LoVo (cell line): ENCODE measurements around the gene AP1G2.
"Not testable (repeated sequence)": the region's sequence is repeated elsewhere in the genome, so short reads cannot be mapped to it uniquely, and the experiment has no call there.

Experiments used
- DNase-seq: peaks from one replicate; pipeline ENCODE4 v3.0.0-alpha.2; 2016; ENCODE audit warnings: low spot score

Gene AP1G2

DNA sequence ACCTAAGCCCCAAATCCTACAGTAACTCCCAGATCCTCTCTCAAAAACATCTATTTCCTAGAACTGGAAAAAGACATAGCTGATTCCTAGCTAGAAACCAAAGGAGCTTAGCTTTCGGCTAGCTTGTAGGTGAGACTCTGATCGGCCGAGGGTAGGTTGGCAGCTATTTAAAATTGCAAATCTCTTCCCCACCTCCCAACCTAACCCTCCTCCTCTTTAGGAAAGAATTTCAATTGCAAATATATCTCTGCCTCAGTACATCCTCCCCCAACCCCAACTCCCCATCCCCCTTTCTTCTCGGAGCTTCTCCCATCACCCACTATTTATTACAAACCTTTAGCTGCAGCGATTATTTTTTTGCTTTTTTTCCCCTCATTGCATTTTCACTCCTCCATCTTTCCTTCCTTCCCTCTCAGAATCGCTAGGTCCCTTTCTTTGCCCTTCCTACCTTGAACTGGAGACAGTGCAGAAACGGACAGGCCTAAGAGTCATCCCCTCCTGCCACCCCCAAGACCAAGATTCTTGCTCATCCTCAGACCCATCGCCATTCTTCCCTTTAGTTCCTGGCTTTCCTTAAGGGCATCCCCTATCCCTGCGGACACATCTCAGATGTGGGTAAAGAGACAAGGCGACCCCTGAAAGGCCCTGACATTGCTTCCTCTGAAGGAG, 29.4 kb downstream of the AP1G2 start:
- no peak for DNase-seq

DNA sequence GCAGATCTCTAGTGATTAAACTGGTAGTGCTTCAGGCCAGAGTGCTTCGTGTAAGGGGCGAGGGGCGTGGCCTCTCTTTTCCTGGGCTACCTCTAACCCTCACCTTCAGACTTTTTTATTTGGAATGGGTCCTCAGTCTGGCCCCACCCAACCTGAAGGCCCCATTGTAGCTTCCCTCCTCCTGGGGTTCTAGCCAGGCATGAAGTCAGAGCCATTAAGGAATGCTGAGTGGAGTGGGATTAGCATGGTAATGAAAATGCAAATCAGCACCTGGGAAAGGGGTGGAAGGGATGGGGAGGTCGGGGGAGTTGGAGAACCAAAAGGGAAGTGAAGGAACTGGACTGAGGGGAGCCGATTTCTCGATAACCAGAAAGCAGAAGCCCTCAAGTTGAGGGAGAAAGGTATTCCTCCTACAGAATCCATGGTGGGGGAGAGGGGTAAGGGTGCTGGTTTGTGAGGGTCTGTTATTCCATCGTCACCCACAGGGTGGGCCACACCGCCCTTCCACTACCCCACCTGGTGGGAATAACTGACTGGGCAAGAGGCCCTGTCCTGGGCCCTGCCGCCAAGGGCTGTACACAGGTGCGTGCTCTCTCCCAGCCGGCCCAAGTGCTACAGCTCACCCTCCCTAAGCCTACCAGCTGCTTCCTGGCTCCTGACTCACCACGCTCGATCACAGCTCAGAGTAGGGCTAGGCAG, 30.1 kb downstream of the AP1G2 start:
- DNase-seq, result no peak

DNA sequence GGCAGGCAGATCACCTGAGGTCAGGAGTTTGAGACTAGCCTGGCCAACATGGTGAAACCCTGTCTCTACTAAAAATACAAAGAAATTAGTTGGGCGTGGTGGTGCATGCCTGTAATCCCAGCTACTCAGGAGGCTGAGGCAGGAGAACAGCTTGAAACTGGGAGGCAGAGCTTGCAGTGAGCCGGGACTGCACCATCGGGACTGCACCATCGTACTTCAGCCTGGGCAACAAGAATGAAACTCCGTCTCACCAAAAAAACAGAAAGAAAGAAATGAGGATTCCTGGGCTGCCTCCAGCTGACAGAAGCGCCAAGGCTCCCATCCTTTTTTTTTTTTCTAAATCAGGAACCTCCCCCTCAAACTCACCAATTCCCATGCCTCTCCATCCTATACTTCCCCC, 30.7 kb downstream of the AP1G2 start:
- DNase-seq, result not testable (repeated sequence)

DNA sequence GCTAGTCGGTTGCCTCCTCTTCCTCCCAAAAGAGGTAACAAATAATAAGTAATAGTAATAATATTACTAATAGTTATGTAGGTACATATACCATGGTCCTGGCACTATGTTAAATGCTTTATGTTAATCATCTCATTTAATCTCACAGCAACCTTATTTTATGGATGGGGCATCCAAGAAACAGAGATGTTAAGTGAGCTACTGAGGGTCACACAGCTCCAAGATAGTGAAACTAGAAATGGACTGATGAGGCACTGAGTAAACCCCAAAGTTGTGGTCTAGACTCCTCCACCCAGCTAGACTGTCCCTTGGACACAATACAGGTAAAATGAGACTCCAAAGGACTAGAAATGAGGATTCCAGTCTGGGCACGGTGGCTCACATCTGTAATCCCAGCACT, 31.1 kb downstream of the AP1G2 start:
- DNase-seq, result no peak

DNA sequence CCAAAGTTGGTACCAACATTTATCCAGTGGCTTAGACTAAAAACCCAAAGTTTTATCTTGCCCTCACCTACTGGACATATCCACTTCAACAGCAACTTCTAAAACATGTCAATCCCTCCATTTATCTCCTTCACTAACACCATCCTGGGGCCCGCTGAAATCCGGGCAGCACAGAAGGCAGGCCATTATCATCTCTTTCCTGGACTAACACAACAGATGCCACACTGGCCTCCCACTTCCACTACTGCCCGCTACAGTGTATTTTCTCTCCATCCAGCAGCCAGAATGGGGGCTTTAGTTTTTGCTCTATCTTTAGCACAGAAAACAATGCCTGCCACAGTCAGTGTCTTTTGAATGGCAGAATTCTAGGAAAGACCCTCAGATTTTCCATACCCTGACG, 31.6 kb downstream of the AP1G2 start:
- no peak for DNase-seq

DNA sequence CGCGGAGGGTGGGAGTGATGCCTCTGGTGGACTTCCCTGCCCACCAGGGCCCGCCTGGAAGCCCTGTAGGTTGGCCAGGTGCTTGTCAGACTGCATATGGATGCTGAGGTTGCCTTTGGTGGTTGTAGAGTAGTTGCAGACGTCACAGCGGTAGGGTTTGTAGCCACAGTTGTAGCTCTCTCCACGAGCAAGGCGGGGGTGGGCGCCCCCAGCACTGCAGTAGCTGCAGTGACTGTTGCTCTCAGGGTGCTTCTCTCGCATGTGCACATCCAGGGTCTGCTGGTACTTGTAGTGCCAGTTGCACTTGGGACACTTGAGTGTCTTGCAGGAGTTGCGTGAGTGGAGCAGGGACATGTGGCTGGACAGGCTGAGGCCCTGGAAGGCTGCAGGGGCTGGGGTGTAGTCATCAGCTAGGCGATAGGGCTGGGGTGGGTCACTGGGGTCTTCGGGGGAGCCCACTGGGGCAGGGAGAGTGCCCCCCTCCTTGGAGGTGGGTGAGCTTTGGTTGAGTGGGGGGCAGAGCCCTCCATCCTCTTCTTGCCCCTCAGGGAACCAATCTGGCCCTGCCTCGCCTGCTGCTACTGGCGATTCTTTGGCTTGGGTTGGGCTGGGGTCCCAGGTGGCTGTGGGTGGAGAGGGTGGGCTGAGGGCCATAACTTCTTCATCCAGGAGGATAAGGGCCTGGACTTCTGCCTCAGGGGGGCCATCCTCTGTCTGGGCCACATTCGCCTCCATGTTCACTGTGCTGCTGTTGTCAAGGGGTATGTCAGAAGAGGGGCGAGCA, 33.7 kb downstream of the AP1G2 start:
- no peak for DNase-seq

DNA sequence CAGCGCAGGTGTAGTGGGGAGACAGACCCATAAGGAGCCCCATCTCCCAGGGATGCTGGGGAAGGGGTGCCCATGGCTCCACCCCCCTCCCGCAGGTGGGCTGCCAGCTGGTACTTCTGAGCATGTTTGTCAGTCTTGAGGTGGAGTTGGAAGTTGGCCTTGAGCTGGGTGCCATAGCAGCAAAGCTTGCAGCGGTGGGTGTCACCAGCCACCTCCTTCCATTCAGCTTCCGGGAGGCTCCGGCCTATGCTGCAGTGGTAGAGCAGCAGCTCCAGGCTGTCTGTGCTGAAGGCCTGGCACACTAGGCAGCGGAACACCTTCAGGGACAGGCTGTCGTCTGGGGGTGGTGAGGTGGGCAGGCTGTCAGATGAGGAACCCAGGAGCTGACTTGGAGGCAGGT, 34.9 kb downstream of the AP1G2 start:
- no peak for DNase-seq

DNA sequence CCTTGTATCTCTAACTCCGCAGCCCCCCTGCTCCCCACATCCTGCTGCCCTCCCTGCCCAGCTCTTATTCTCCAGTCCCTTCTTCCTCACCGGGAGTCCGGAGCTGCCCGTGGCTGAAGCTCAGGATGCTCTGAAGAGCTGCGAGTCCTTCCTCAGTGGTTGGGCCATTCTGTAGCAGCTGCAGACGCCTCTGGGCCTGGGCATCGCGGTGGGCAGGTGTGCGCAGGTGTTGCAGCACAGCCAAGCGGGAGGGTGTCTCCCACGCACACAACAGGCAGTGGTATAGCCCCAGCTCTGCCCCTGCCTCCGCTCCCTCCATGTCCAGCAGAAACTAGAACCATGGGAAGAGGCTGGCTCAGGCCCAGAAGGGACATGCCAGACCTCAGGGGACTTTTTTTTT, 36.2 kb downstream of the AP1G2 start:
- no peak for DNase-seq

DNA sequence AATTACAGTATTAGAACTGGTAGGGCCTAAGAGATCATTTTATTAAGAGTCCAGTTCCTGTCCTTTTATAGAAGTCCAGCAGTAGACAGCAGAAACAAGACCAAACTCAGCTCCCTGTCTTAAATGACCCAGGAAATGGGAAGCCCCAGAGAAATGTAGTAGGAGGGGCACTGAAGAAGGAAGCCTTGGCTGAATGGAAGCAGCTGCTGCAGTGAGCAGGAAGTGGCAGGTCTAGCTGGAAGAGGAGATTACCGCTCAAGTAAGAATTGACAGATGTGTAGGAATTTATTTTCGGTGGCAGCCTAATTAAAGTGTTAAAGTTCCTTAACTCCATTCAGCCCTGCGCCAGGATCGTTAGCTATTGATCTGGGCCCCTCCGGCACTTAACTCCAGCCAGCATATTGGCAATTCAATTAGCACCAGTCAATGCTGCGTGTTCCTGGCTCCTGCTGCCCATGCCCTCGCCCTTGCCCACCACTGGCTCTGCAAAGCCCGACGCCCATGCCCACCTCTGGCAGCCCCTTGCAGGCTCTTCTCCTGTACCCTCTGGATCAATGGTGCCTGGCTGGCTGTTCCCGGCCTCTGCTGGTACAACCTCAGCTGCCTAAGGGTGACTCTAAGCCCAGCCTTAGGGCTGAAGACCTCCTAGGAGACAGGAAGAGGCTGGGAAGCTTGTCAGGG, 37.1 kb downstream of the AP1G2 start:
- DNase-seq, result no peak

DNA sequence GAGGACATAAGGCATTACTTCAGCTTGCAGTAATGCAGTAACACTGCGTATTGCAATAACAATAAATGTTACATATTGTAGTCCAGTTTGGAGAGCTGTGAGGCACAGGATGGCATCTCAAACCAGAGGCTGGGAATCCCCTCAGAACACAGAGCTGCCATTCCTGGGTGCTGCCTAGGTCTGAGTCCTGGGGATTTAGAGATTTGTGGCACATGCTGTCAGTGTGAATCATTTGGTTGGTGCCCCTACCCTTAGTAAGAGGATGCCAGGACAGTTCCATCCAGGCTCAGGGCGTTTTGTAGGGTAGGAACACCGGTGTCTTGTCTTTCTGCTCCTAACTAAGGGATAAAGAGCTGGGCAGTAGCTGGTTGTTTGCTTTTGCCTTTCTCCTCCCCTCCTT, 38.6 kb downstream of the AP1G2 start:
- DNase-seq, result no peak

DNA sequence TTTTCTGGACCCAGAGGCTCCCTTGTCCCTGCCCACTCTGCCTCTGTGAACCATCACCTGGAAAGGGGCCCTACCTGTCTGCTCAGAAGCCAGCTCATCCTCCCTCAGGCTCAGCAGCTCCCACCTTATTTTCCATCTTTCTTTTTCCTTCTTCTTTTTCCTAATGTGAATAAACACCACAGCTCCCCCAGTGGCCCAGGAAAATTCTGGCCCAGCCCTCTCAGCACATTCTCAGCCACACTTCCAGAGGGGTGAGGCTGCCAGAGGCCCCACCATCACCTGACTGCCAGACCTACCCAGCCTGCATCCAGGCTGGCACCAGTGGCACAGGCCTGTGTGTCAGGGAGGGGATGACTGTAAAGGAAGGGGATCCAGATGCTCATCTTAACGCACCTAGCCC, 39.0 kb downstream of the AP1G2 start:
- no peak for DNase-seq

DNA sequence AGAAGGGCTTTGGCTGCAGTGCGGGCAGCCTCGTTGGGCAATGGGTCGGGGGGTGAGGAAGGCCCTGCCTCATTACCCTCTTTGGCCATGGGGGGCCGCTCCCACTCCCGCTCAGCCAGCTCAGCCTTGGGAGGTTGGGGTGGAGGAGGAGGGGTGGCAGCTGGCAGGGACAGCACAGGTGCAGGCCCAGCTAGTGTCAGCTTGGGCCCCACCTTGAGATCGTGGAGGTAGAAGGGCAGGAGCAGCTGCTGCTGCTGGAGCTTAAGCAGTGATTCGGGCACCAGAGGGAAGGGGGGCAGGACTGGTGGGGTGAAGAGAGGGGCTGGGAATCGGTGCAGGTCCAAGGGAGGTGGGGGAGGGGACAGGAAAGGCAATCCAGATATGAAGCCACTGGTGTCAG, 42.0 kb downstream of the AP1G2 start:
- DNase-seq, result no peak

DNA sequence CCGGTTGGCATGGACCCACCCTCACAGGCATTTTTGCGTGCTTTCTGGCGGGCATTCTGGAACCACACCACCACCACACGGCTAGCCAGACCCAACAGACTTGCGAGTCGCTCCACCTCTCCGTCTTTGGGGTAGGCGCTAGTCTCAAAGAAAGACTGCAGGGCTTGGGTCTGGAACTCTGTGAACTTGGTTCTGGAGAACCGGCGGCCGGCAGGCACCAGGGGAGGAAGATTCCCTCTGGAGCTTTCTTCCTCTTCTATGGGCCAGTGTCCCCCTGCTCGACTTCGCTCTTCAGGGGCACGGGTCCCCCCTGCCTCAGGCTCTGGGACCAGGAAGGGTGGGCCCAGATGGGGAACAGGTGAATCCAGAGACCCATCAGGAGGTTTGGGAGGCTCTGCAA, 42.6 kb downstream of the AP1G2 start:
- no peak for DNase-seq

DNA sequence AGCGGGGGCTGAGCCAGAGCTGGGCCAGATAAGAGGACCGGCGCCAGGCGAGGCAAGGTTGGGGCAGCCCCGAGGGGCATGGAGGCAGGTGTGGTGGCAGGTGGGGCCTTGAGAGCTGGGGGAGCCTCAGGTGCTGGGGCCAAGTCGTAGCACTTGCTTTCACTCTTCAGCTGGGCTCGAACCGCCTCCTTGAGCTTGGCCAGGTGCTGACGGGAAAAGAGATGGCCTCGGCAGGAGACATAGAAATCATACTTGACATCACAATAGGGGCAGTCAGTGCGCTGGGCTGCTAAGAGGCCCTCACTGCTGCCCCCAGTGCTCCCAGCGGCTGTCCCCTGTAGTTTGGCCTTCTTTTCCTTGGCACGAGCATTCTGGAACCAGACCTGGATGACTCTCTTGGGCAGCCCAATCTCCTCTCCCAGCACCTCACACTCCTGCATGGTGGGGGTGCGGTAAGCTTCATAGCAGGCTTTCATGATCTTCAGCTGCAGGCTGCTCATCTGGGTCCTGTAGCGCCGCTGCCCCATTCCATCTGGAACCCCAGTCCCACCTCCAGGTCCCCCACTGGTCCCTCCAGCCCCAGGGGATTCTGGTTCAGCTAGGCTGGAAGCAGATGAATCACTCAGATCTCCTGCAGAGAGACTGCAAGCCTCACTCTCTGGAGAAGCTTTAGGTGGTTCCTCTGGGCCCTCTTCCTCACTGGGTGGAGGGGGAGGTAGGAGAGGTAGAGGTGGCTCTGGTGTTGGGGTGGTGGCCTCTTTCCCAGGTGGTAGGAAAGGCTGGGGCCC, 44.2 kb downstream of the AP1G2 start:
- no peak for DNase-seq

DNA sequence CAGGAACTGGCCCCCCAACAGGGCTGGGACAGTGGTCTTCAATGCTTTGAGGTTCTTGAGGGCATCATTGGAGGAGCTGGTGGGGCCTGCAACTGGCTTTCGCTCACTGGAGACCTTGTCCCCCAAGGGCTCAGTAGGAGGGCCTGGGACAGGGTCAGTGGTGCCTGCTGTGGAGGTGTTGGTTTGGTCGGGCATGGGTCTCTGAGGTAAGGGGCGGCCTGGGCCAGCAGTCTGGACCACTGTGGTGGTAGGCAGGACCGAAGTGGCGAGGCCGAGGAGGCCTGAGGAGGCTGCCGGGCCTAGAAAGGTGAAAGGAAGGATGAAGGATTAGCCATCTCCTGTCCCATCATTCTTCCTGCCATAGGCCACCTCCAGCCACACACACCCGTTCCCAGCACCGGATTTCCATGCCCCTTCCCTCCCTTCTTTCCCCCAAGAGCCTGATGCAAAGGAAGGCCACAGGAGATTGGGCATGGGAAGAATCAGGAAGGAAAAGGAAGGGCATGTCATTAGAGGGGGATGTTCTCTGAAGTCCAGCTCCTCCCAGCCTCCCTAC, 44.9 kb downstream of the AP1G2 start:
- DNase-seq, result no peak

DNA sequence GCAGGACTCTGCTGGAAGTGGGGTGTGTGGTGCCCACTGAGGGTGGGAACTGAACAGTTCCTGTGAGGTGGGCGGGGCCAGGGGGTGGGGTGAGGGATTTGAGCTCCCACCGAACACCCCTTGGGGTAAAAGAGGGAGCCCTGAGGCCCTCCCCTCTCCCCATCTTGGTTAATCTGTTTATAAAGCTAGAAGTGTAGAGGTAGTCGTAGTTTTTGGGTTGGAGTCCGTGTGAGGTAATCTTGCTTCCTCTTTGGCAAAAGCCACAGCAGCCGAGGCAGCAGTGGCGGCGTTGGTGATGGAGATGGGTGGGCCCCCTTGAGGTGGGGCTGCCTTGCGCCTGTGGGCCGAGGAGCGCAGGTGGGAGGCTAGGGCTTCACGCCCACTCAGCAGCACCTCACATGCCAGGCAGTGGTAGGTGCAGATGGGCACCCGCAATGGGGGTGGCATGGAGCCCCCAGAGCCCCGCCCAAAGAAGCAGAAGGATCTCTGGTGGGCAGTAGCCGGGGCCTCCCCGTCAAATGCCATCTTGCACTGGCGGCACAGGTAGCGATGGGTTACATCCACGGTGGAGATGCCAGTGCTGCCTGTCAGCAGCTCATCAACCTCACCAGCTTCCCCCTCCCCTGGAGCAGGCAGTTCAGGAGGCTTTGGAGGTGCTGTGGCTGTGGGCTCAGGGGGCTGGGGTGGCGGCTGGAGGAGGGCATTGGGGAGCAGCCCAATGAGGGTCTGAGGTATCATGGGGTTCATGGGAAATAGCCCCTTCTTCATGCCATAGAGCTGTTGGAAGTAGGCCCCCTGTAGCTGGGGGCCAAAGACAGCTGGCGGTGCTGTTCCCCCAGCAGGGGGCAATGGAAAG, 45.6 kb downstream of the AP1G2 start:
- no peak for DNase-seq

DNA sequence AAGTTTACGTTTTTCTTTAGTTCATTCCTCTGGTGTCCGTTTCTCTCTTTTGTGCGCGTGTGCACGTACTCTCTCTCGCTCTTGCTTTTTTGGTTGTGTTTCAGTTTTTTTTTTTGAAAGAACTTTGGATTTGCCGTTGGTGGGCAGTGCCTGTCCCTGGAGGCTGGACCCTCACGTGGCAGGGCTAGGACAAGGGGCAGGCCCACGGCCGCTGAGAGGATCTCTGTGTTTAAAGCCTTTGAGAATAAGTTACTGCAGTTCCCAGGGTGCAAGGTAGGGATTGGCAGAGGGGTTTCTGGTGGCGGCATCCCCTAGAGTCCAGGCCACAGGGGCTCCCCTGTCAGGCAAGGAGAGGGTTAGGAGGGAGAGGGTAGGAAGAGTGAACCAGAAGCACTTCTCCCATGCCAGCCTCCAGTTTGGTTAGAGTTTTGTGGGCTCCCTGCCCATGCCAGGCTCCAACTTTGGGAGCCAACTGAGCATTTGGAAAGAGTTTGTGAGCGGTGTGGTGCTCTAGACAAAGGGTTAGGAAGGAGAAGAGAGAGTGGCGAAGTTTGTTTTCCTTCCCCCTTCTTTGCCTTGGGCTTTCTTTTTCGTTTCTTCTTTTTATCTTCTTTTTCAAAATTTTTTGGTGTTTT, 46.6 kb downstream of the AP1G2 start:
- DNase-seq, result no peak

DNA sequence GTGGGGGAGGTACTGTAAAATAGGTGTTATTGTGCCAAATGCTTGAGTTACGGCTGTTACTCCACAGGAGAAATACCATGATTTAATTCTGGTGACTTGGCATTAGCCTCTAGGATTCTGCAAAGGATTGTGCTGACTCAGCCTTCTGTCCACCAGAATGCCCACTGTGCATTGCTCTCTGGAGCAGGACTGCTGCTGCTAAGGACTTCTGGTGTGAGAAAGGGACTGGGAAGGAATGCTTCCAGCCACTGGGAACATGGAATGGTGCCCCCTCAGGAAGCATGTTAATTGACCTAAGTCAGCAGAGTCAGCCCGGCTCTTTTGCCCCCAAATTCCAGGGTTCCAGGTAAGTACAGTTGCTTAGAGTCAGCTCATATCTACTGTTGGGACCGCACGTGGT, 48.9 kb downstream of the AP1G2 start:
- DNase-seq, result no peak

DNA sequence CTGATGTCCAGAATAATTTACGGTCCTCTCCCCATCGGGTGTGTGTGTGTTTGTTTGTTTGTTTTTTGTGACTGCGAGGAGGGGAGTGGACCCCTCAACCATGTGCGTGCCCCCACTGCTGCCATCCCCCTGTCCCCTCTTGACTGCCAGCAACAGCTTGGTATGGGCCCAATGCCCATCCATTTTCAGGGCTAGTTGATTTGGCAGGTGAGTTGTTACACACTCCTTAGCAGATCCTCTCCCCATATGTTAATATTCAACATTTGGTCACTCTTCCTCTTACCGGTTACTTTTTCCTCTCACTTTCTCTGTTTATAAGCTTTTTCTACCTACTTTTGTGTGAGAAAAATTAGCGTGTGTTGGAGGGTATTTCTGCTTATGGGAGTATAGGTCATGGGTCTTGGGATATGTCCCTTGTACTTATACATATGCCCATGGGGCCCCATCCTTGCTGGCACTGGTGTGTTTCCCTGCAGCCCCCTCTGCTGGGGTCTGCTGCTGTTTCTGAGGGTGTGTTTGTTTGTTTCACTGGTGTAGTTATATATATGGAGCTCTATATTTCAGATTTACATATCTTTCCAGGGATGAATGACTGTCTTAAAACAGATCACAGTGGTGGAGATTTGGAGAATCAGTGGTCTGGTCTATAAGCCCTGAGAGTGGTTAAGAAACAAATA, 49.8 kb downstream of the AP1G2 start:
- DNase-seq, result no peak

DNA sequence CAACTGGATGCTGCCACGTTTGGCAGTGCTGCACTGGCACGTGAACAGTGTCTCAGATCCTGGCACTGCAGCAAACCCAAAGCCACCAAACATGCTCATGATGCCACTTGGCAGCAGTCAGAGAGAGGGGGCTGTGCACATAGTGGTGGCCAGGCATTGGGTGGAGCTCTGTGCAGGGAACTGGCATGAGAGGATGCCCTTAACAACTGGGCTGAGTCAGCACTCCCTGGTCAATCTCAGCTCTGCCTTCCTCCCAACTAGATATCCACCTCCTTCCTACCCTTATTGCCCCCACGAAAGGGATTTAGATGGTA, 53.0 kb downstream of the AP1G2 start:
- peak; percentile 1 for DNase-seq
